Fibroblast of skin of scalp (primary cell): ENCODE measurements around the gene GGT1.
"Not testable (repeated sequence)": the region's sequence is repeated elsewhere in the genome, so short reads cannot be mapped to it uniquely, and the experiment has no call there.

Experiments used
- DNase-seq: peaks from one replicate; pipeline ENCODE4 v3.0.0-alpha.2; 2013

Gene GGT1

DNA sequence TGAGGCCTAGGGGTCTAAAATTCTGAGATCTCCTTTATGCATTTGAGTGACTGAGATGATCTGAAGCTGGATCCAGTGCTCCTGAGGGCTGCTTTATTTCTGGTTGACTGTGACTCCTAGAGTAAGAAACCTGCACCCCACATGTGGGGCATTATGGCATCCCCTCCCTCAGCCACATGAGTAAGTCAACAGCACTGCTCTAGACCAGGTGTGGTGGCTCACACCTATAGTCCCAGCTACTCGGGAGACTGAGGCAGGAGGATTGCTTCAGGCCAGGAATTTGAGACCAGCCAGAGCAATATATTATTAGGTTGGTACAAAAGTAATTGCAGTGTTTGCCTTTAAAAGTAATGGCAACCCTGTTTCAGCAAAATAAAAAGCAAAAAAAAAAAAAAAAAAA lies 39.3 kb downstream of the GGT1 start:
- DNase-seq, result not testable (repeated sequence)

DNA sequence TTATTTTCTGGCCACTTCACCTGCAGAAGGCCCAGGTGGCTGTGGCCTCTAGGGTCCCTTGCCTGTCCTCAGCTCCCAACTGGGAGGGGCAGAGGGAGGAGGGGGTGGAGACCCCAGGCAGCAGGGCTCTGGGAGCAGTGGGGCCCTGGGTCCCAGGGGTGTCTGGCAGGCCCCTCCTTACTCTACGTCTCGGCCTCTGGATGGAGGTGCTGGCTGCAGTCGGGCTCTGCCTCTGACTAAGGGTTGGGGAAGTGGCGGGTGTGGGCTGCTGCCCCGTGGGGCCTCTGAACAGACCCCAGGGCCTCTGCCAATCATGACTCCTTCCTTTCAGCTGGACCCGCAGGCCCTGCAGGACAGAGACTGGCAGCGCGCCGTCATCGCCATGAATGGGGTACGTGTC lies 41.4 kb downstream of the GGT1 start:
- DNase-seq, result not testable (repeated sequence)

DNA sequence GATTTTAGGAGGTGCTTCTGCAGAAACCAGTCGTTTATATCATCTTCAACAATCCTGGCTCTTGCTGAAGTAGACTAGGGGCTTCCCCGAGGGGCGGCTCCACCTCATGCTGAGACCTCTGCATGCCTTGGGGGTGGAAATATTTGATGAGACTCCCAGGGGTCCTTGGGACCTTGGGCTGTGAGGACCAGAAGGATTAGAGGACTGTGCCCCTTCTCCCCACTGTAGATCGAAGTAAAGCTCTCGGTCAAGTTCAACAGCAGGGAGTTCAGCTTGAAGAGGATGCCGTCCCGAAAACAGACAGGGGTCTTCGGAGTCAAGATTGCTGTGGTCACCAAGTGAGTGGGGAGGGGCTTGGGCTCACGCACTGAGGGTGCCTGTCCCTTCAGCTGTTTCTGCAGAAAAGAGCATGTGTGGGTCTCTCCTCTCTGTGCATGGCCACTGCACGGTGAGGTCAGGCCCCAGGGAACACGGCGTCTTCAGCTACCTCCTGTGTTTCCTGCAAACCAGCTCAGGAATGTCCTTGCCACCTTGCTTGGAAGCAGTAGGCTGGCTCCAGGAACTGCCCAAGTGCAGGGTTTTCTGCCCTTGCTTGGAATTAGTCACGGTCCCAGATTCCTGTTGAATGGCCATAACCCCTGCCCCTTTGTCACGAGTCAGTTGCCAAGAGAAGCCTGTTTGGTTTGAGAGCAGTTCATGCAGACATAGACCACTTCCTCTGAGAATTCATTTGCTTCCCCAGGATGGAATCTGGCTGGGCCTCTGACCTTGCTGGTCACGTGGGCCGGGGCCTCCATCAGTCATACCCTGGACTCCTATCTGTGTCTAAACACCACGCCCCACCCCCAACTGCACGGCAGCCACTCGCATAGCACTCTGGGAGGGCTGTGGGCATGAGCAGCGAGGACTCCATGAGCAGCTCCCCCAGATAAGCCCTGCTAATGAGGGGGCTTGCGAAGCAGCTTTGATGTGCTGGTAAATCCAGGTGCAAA lies 42.7 kb downstream of the GGT1 start:
- DNase-seq, result not testable (repeated sequence)

DNA sequence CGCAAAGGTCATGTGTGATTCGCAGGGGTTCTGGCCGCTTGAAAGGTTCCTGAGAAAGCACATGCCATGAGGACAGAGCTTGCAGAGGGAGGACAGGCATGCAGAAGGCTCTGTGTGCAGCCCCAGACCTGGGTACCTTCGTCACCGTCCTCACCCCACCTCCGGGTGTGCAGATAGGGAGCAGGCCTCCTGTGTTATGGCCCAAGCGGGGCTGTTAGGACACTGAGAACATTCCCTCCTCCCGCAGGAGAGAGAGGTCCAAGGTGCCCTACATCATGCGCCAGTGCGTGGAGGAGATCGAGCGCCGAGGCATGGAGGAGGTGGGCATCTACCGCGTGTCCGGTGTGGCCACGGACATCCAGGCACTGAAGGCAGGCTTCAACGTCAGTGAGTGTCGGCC lies 43.8 kb downstream of the GGT1 start:
- not testable (repeated sequence) for DNase-seq

DNA sequence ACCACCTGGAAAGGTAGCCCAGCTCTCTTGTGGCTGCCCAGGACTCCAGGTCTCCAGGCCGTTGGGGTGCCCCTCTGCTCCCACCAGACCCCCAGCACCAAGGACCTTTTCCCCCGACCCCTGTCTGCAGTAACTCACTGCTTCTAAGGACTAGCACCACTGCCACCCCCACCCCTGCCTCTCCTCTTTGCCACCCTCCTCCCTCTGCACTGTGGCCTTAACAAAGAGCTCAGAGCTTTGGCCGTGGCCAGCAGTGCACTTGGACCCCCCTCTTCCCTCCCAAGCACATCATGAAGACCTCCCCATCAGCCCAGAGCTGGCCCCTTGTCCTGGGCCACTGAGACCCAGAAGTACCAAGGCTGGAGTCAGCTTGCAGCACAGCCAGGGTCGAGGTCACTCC lies 46.4 kb downstream of the GGT1 start:
- DNase-seq, result not testable (repeated sequence)

DNA sequence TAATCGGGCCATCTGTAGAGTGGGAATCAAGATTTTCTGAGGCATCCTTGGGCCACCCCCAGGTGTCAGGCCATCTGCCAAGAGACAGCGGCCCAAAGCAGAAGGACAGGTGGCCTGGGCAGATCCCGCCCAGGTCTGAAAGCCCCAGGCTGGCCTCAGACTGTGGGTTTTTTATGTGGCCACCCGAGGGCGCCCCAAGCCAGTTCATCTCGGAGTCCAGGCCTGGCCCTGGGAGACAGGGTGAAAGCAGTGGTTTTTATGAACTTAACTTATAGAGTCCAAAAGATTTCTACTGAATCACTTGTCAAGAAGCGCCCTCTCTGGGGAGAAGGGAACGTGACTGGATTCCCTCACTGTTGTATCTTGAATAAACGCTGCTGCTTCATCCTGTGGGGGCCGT lies 47.9 kb downstream of the GGT1 start:
- not testable (repeated sequence) for DNase-seq

DNA sequence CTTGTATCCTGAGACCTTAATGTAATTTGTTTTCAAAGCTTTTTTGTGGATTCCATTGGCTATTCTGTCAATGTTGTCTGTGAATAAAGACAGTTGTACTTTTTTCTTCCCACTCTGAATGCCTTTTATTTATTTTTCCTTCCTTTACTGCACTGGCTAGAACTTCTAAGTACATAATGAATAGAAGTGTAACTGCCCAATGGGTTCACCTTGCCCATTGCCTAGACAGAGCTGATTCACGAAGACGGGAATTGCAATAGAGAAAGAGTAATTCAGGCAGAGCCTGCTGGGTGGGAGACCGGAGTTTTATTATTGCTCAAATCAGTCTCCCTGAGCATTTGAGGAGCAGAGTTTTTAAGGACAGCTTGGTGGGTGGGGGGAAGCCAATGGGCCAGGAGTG lies 62.4 kb downstream of the GGT1 start:
- DNase-seq, result not testable (repeated sequence)

DNA sequence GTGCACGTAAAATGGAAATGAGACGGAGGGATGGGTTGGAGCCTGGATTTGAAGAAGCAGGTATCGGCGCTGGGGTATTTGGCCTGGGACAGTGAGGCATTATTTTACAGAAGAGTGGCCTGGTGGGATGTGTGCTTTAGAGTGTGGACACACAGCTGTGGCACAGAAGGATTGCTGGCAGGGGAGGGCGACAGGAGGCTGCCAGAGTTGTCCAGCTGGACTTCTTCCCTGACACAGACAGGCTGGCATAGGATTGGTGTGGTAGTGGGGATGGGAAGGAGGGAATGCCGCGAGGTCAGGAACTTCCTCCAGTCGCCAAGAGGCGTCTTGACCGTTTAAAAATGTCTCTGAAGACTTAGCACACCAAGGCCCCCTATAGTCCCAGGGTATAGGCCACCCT lies 64.9 kb downstream of the GGT1 start:
- DNase-seq, result not testable (repeated sequence)

DNA sequence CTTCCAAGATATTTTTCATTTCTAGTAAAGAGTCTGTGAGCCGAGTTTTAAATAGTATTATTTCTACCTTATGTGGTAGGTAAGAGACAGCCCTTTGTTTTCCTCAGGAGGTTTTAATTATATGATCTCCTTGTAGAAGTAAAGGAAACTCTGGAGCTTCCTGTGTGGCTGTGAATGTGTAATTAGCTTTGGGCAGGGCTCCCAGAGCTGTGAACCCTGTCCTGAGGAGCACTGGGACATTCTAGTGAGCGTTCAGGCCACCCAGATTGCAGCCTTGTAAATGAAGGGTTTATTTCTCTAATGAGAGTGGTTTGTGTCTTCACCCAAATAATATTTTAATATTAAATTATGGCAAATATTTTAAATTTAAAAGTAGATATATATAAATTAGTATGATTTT lies 69.5 kb downstream of the GGT1 start:
- not testable (repeated sequence) for DNase-seq
